ENCODE measurements around the gene THBS2. TPM values are rescaled to one million over a fixed set of nuclear protein-coding genes. Genes with fewer than 3 reads are reported as not detected.
"Not testable (repeated sequence)": the region's sequence is repeated elsewhere in the genome, so short reads cannot be mapped to it uniquely, and the experiment has no call there.

The THBS2 gene
- total RNA-seq, 2 experiments from 2014 or later: not detected

DNA sequence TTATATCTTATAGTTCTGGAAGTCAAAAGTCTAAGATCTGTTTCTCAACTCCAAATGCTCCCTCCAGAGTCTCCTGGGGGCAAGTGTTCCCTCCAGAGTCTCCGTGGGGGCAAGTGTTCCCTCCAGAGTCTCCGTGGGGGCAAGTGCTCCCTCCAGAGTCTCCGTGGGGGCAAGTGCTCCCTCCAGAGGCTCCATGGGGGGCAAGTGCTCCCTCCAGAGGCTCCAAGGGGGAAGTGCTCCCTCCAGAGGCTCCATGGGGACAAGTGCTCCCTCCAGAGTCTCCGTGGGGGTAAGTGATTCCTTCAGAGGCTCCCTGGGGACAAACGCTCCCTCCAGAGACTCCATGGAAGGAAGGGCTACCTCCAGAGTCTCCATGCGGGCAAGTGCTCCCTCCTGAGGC lies 34.0 kb upstream of the THBS2 start:
- no peak overlapping the region for H3K4me3 Mint-ChIP-seq
- H3K27me3 Mint-ChIP-seq: peaks cover 3% of the 10 kb centered on the region
- no peaks in the 10 kb centered on the region for H3K36me3 Mint-ChIP-seq
- no peaks in the 10 kb centered on the region for H3K4me1 Mint-ChIP-seq
- no peaks in the 10 kb centered on the region for H3K9me3 Mint-ChIP-seq
- H3K27ac Mint-ChIP-seq: no peak overlapping the region
- DNase-seq: no peak

DNA sequence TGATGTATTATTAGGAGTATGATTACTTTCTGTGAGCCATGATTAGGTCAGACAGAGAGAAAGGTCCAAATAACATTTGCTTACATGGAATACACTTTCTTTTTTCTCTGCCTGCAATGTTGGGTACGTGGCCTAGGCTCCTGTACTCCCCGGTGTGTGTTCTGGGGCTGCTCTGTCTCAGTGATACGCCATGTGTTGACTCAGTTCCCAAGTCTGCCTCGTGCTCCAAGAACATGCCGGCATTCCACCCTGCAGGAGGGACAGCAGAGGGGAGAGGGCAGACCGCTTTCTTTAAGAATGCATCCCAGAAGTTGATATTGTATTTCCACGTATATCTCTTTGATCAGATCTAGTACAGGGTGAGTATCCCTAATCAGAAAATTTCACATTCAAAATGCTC lies 33.3 kb upstream of the THBS2 start:
- no peak overlapping the region for H3K27ac Mint-ChIP-seq
- no peaks in the 10 kb centered on the region for H3K36me3 Mint-ChIP-seq
- H3K9me3 Mint-ChIP-seq: no peaks in the 10 kb centered on the region

DNA sequence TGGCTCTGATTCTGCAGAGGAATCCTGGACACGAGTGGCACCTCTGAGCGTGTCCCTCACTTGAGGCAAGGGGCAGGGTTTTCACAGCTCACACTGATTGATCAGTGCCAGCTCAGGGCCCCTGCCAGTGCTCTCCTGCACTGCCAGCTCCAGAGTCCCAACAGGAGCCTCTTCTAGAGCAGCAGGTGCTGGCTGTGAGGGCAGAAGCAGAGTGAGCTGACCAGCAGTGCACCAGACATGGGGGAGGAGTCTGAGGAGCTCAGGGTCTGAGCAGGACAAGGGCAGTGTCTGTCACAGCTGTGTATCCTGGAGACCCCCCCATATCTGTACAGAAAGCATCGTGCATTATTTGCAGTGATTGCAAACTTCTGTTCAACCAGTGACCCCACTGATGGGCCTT lies 31.5 kb upstream of the THBS2 start:
- Mint-ChIP-seq H3K9me3 (no peaks in the 10 kb centered on the region), H3K36me3 (no peaks in the 10 kb centered on the region), H3K27me3 (peaks cover 9% of the 10 kb centered on the region), H3K27ac (no peak overlapping the region), H3K4me1 (no peaks in the 10 kb centered on the region), H3K4me3 (no peak overlapping the region)
- DNase-seq: no peak

More for the DNA sequence above, 33.3 kb upstream of the THBS2 start:
- peaks cover 9% of the 10 kb centered on the region for H3K27me3 Mint-ChIP-seq
- DNase-seq: no peak
- H3K4me3 Mint-ChIP-seq: no peak overlapping the region
- no peaks in the 10 kb centered on the region for H3K4me1 Mint-ChIP-seq

DNA sequence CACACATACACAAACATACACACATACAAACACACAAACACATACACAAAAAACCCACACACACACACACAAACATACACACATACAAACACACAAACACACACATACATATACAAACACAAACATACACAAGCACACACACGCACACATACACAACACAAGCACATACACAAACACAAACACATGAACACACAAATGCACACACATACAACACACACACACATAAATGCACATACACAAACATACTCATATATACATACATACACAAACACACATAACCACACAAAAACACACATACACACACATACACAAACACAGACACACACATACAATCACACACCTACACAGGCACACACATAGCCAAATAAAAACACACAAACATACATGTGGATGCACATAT lies 30.3 kb upstream of the THBS2 start:
- Mint-ChIP-seq H3K4me1 (no peaks in the 10 kb centered on the region), H3K9me3 (no peaks in the 10 kb centered on the region), H3K27ac (no peak overlapping the region), H3K4me3 (no peak overlapping the region), H3K27me3 (peaks cover 9% of the 10 kb centered on the region), H3K36me3 (no peaks in the 10 kb centered on the region)
- DNase-seq: no peak

DNA sequence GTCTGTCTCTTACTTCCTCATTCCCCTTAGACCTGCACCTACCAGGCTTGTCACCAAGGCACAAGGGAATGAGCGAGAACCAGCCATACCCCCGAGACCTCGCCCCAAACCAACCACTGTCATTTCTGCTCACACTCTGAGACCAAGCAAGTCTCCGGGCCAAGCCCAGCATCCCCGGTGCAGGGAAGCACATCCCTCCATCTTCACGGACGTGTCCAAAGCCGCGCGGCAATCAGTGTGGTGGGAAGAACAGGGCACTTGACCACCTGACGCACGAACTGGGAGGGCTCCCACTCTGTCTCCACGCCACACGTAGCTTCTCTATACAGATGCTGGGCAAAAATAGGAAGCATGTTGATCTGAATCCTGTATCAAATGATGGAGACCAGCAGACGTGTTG lies 28.4 kb upstream of the THBS2 start:
- no peaks in the 10 kb centered on the region for H3K4me1 Mint-ChIP-seq
- no peak for DNase-seq
- H3K4me3 Mint-ChIP-seq: no peak overlapping the region
- peaks cover 1% of the 10 kb centered on the region for H3K9me3 Mint-ChIP-seq
- no peaks in the 10 kb centered on the region for H3K36me3 Mint-ChIP-seq
- peaks cover 9% of the 10 kb centered on the region for H3K27me3 Mint-ChIP-seq
- H3K27ac Mint-ChIP-seq: no peak overlapping the region

DNA sequence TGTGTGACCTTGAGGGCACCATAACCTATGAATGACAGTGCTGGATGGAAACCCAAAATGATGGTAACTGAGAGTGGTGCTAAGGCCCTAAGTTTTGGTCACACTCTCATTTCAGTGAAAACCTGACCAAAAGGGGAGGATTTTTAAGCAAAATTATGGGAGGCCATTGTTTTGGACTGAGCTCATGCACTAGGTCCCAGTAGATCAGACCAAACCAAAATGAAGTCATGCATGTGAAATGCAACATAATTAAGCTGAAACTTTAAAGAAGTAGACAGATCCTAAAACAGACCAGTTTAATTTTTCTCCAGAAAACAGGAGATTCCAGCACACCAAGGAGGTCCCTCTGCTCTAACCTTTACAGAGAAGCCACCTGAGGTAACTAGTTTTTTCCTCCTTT lies 24.0 kb upstream of the THBS2 start:
- H3K27me3 Mint-ChIP-seq: peaks cover 5% of the 10 kb centered on the region
- no peaks in the 10 kb centered on the region for H3K4me1 Mint-ChIP-seq
- H3K9me3 Mint-ChIP-seq: peaks cover 1% of the 10 kb centered on the region
- no peaks in the 10 kb centered on the region for H3K36me3 Mint-ChIP-seq
- H3K4me3 Mint-ChIP-seq: no peak overlapping the region
- H3K27ac Mint-ChIP-seq: no peak overlapping the region
- no peak for DNase-seq

DNA sequence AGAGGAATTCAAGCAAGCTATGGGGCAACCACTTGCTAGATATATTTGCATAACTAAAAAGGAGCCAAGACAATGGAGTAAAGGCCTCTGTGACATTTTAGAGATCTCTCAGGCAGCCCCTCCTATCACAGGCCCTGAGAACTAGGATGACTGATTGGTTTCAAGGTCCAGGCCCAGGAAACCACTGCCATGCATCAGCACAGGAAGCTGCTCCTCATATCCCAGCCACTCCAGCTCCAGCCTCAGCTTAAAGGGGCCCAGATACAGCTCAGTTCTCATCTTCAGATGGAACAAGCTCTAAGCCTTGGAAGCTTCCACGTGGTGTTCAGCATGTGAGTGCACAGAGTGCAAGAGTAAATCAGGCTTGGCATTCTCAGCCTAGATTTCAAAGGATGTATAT lies 21.1 kb upstream of the THBS2 start:
- Mint-ChIP-seq H3K4me3 (no peak overlapping the region), H3K9me3 (peaks cover 1% of the 10 kb centered on the region), H3K27me3 (no peaks in the 10 kb centered on the region), H3K4me1 (no peaks in the 10 kb centered on the region), H3K27ac (no peak overlapping the region), H3K36me3 (no peaks in the 10 kb centered on the region)
- DNase-seq: no peak

DNA sequence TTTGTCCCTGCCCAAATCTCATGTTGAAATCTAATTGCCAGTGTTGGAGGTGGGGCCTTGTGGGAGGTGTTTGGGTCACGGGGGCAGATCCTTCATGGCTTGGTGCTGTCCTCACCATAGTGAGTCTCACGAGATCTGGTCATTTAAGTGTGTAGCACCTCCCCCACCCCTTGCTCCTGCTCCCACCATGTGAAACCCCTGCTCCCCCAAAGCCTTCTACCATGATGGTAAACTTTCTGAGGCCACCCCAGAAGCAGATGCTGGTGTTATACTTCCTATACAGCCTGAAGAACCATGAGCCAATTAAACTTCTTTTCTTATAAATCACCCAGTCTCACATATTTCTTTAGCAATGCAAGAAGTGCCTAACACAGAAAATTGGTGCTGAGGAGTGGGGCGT lies 19.9 kb upstream of the THBS2 start:
- Mint-ChIP-seq H3K9me3 (no peaks in the 10 kb centered on the region), H3K27ac (no peak overlapping the region), H3K4me3 (no peak overlapping the region), H3K4me1 (no peaks in the 10 kb centered on the region), H3K27me3 (no peaks in the 10 kb centered on the region), H3K36me3 (no peaks in the 10 kb centered on the region)
- DNase-seq: no peak

DNA sequence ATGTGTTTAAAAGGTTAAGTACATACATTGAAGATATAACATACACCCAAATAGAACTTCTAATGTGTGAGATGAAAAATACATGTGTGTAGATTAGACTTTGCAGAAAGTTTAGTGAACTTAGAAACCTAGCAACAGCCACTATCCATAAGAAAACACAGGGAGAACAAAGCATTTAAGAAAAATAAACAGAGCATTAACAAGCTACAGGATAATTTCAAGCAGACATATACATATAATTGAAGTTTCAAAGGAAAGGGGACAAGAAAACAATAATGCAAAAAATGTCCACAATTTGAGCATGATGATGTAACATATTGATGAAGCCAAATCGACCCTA lies 18.2 kb upstream of the THBS2 start:
- H3K27me3 Mint-ChIP-seq: no peaks in the 10 kb centered on the region
- H3K4me1 Mint-ChIP-seq: no peaks in the 10 kb centered on the region
- no peaks in the 10 kb centered on the region for H3K36me3 Mint-ChIP-seq
- no peak for DNase-seq
- no peak overlapping the region for H3K27ac Mint-ChIP-seq
- H3K4me3 Mint-ChIP-seq: no peak overlapping the region
- H3K9me3 Mint-ChIP-seq: no peaks in the 10 kb centered on the region

DNA sequence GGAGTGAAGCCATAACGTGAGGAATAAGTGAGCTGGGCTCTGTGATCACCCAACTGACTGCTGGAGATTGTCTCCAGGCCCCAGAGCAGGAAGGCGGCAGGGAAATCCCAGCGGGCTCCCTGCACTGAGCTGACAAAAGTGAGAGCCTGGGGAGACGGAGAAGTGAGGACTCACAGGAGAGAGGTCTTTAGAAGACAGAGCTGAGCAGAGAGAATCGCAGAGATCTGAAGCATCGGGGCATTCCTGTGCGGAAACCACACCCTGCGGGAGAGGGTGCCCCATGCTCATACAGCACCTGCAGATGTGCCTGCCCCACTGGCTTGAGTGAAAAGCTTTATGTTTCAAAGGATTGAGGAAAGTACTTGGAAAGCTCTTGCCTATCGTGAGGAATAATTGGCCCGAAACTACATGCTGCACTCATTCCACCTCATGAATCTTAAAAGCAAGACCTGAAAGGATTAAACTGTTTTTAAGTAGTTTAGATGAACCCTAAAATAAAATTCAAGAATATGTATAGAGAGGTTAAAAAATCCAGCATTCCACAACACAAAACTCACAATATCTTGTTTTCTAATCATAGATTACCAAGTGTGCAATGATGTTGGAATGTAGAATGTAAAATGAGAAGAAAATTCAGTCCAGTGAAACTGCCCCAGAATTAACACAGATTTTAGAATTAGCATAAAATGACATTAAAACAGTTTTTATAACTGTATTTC lies 17.7 kb upstream of the THBS2 start:
- no peak overlapping the region for H3K27ac Mint-ChIP-seq
- no peak overlapping the region for H3K4me3 Mint-ChIP-seq
- no peaks in the 10 kb centered on the region for H3K36me3 Mint-ChIP-seq
- DNase-seq: no peak
- H3K27me3 Mint-ChIP-seq: no peaks in the 10 kb centered on the region
- H3K4me1 Mint-ChIP-seq: no peaks in the 10 kb centered on the region
- no peaks in the 10 kb centered on the region for H3K9me3 Mint-ChIP-seq

DNA sequence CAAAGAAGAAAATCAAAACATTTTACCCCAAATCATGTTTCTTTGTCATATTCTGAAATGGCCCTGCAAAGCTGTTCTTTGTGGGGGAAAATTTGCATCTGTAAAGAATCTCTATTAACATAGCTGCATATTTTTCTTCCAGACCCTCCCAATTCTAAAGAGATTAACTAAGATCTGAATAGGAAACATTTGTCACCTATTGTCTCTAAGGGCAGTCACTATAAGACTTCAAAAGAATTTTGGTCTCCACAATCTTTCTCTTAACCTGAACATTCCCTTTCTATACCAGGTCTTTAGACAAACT lies 16.4 kb upstream of the THBS2 start:
- H3K27ac Mint-ChIP-seq, H3K4me3 Mint-ChIP-seq, H3K36me3 Mint-ChIP-seq, DNase-seq, H3K27me3 Mint-ChIP-seq, H3K4me1 Mint-ChIP-seq, H3K9me3 Mint-ChIP-seq: not testable (repeated sequence)

DNA sequence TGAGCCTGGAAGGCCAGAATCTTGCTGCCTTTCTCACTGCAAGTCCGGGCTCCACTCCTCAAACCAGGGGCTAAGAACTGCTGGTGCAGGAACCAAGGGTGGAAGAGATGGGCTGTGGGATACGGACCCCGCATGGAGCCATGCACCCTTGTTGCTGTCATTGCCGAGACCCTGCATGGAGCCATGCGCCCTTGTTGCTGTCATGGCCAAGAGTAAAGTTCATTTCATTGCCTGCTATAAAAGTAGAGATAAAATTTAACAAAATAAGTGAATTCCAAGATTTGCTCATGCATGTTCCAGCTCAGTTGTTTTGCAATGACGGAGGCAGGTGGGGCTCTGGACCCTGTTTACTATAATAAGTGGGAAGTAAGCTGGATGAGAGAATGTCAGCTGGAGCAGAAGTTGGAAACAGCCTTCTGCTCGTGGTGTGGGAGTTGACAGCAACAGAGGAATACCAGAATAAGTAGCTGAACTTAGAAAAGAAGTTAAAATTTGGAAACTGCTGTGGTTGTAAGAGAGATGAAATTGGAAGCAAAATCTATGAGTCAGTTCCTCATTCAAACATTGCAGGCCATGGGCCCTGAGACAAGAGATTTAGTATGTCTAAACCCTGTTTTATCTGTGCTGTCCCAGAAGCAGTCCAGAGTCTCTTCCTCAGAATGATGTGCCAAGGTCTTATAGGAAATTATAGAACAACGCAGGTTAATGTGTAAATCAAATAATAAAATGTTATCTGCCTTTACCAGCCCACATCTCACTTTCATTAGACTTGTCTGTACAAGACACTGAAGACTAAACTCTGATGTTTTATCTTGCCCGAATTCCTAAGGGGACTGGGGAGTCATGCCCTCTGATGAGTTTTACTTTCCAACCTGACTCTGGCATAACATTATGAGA lies 15.8 kb upstream of the THBS2 start:
- H3K4me3 Mint-ChIP-seq: no peak overlapping the region
- no peaks in the 10 kb centered on the region for H3K36me3 Mint-ChIP-seq
- H3K27ac Mint-ChIP-seq: no peak overlapping the region
- H3K27me3 Mint-ChIP-seq: no peaks in the 10 kb centered on the region
- DNase-seq: no peak
- no peaks in the 10 kb centered on the region for H3K4me1 Mint-ChIP-seq
- no peaks in the 10 kb centered on the region for H3K9me3 Mint-ChIP-seq

DNA sequence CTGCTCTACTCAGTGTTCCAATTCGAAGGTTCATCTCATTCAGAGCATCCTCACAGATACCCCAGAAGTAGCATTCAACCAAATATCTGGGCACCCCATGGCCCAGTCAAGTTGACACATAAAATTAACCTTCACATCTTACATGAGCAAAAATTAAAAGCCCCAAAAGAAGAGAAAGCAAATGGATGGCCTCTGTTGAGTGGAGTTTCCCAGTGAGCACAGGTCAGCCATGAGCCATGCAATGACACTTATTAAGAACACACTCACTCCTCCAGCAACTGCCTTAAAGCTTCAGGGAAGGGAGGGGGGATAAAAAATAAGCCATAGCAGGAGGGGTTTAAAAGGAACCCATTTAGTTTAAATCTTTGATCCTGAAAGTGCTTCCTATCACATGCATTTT lies 14.6 kb upstream of the THBS2 start:
- Mint-ChIP-seq H3K4me3 (no peak overlapping the region), H3K27me3 (no peaks in the 10 kb centered on the region), H3K4me1 (no peaks in the 10 kb centered on the region), H3K36me3 (no peaks in the 10 kb centered on the region), H3K9me3 (no peaks in the 10 kb centered on the region), H3K27ac (no peak overlapping the region)
- DNase-seq: no peak

DNA sequence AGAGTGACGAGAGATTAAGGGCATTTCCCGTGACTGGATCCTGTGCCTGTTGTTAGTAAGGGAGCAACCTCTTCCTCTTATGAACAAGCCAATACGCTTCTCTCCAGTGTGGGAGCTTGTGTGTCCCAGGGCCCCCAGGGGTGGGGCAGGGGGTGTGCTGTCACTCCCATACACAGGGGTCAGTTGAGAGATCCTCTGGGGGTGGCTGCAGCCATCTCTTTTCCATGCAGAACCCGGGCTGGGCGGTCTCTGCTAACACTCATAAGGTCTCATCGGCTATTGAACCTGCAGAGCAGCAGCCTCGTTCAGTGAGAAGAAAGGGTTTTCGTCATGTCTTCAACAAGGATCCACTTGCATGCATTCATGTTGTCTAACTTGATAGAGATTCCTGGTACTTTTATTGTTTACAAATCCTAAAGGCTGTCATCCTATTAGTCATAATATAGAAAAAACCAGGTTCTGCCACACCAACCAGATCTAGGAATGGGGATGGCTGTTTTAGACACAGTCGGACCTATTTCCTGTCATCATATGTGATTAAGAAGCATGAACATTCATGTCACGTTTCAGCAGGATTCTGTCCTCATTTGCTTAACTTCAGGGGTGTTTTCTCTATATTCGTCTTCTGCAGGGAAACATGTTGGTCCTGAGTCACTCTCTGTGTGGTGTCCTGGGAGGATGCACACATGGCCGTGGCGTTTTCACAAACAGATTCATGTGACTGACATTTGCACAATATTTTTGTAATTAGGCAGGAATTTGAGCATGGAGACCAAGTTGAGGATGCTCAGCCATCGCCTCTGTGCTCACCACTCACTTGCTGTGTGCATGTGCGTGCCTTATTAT lies 13.3 kb upstream of the THBS2 start:
- H3K9me3 Mint-ChIP-seq: no peaks in the 10 kb centered on the region
- H3K4me1 Mint-ChIP-seq: no peaks in the 10 kb centered on the region
- no peaks in the 10 kb centered on the region for H3K27me3 Mint-ChIP-seq
- no peak overlapping the region for H3K27ac Mint-ChIP-seq
- no peak overlapping the region for H3K4me3 Mint-ChIP-seq
- DNase-seq: no peak
- no peaks in the 10 kb centered on the region for H3K36me3 Mint-ChIP-seq

DNA sequence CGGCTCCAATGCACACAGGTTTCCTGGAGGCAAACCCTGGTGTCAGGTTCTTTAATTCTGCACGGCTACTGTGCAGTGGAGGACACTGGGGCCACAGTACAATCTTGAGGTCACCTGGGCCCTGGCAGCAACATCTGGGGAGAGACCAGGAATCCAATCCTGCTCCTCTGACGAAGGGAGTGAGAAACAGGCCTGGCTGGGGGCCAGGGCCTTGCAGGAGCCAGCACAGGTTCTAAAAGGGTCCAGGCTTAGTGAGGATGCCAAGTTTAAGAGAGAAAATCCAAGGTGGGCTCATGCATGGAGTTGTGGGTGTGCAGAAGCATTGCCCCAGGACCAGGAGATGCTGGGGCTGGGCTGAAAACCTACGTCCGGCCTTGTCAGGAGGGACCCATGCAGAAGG lies 12.6 kb upstream of the THBS2 start:
- Mint-ChIP-seq H3K27ac (no peak overlapping the region), H3K4me1 (no peaks in the 10 kb centered on the region), H3K36me3 (no peaks in the 10 kb centered on the region), H3K9me3 (no peaks in the 10 kb centered on the region), H3K27me3 (peaks cover under 1% of the 10 kb centered on the region), H3K4me3 (no peak overlapping the region)
- no peak for DNase-seq

Data from activated naive CD8-positive, alpha-beta T cell treated with anti-CD3 and anti-CD28 coated beads for 36 hours (primary cell).